HCT116 (cell line): ENCODE data around the gene PDE4D.

Source experiments
- ATF3 ChIP-seq: IDR thresholded peaks from 2 replicates; pipeline ENCODE4 v1.6.1; 2012
- CTCF ChIP-seq, 3 experiments: fragments of 200-600 bp in 1 of 3; sonication (generic) in 1 of 3; IDR thresholded peaks in 2 of 3; conservative IDR thresholded peaks in 1 of 3; 2 replicates each; pipeline ENCODE4 v1.5.1; 2012 to 2017; ENCODE audit warnings: low read depth in 2 of 3, low read length in 2 of 3, antibody characterized with exemption in 1 of 3, borderline replicate concordance in 1 of 3, control low read depth in 1 of 3, mild to moderate bottlenecking in 1 of 3, mixed read lengths in 1 of 3, mixed run types in 1 of 3, moderate library complexity in 1 of 3; ENCODE audit not compliant: insufficient read depth in 1 of 3
- RAD21 ChIP-seq: IDR thresholded peaks from 2 replicates; pipeline ENCODE4 v1.6.1; 2012; ENCODE audit warnings: low read depth, mild to moderate bottlenecking
- SIN3A ChIP-seq: IDR thresholded peaks from 2 replicates; pipeline ENCODE4 v1.6.1; 2012; ENCODE audit warnings: low read depth
- YY1 ChIP-seq: IDR thresholded peaks from 2 replicates; pipeline ENCODE4 v1.6.1; 2011; ENCODE audit warnings: low read length, low read depth, moderate library complexity, mild to moderate bottlenecking; ENCODE audit not compliant: insufficient replicate concordance; ENCODE audit errors: extremely low read depth
- ZBTB33 ChIP-seq: IDR thresholded peaks from 2 replicates; pipeline ENCODE4 v1.6.1; 2011; ENCODE audit warnings: mild to moderate bottlenecking, low read length, moderate library complexity; ENCODE audit not compliant: insufficient replicate concordance; ENCODE audit errors: extremely low read depth

- TF ChIP-seq YY1 (no peak), CTCF (IDR thresholded peaks at IDR 0.05 in 2 of 3, conservative IDR thresholded peaks at IDR 0.05 in 1 of 3; ENCODE audit: borderline replicate concordance in 1 of 3, insufficient read depth in 1 of 3, low read depth in 2 of 3, low read length in 2 of 3) (no peak), ZBTB33 (no peak), ATF3 (no peak), RAD21 (no peak), SIN3A (no peak)
These were observed 693.7 kb downstream of the PDE4D start for GRCh38 chr5:59199868-59200267.
